Heart left ventricle (tissue), 16 donors: ENCODE data around the gene PCSK5. TPM values are rescaled to one million over a fixed set of nuclear protein-coding genes. Genes with fewer than 3 reads are reported as not detected.

Experiments used
- ATAC-seq, 4 donors: fragments of 200-7000 bp; cut with Tn5 transposase; one replicate each; pipeline ENCODE4 v1.9.1; 2020 to 2022; ENCODE audit warnings: moderate library complexity in 4 of 4, mild to moderate bottlenecking in 3 of 4, moderate number of reproducible peaks in 1 of 4
- DNase-seq, 5 donors: peaks; one replicate each; pipeline ENCODE4 v3.0.0-alpha.2; 2020
- H3K27ac ChIP-seq, 12 donors: fragments of 200-600 bp; sonication (generic) in 4 of 12; one replicate each; pipeline versions ENCODE4 v1.5.0 to v1.8.0; 2016 to 2022; ENCODE audit warnings: mild to moderate bottlenecking in 2 of 12
- H3K27me3 ChIP-seq, 9 donors: fragments of 200-600 bp; sonication (generic) in 2 of 9; one replicate each; pipeline versions ENCODE4 v1.5.1 to v1.8.0; 2016 to 2022; ENCODE audit warnings: mild to moderate bottlenecking in 3 of 9
- H3K36me3 ChIP-seq, 9 donors: fragments of 200-600 bp; sonication (generic) in 2 of 9; one replicate each; pipeline versions ENCODE4 v1.5.0 to v1.8.0; 2018 to 2022; ENCODE audit warnings: mild to moderate bottlenecking in 2 of 9
- H3K4me1 ChIP-seq, 12 donors: fragments of 200-600 bp; sonication (generic) in 4 of 12; one replicate each; pipeline versions ENCODE4 v1.5.0 to v1.8.0; 2016 to 2022; ENCODE audit warnings: mild to moderate bottlenecking in 3 of 12
- H3K4me3 ChIP-seq, 12 donors: fragments of 200-600 bp; sonication (generic) in 4 of 12; one replicate each; pipeline versions ENCODE4 v1.5.0 to v1.8.0; 2017 to 2022; ENCODE audit warnings: mild to moderate bottlenecking in 9 of 12, moderate library complexity in 4 of 12
- H3K9me3 ChIP-seq, 12 donors: fragments of 200-600 bp; sonication (generic) in 4 of 12; one replicate each; pipeline versions ENCODE4 v1.5.0 to v1.8.0; 2016 to 2022; ENCODE audit warnings: mild to moderate bottlenecking in 1 of 12
- POLR2A ChIP-seq, 2 donors: fragments of 450-650 bp; IDR thresholded peaks; one replicate each; pipeline ENCODE4 v1.6.1; 2017; ENCODE audit warnings: antibody characterized with exemption in 2 of 2, mild to moderate bottlenecking in 2 of 2, moderate library complexity in 2 of 2
- WGBS, 4 donors: extraction: QIAGEN DNeasy Blood & Tissue Kit in 2 of 4; methylation state at CpG; one replicate each; pipeline versions ENCODE4 v1.1.5 to v1.1.7; 2013 to 2018; 5-methylcytosine and 5-hydroxymethylcytosine counted together
- intact Hi-C, 10 donors: fragments of 100-400 bp; cut with DNase I; formaldehyde crosslinking; loops; one replicate each; pipeline versions ENCODE4 v1.11.1 to v1.14.2; 2022
- polyA plus RNA-seq, 2 donors: library from polyadenylated mRNA; stranded (reverse); fragments of 200-250 nt; gene quantifications; one replicate each; pipeline ENCODE4 v1.2.3, GENCODE V29; 2013
- total RNA-seq, 9 donors: library from RNA; depleted of rRNA in 2 of 9; stranded (reverse); fragments of >200 nt in 2 of 9; fragmentation: NEBNext Ultra II Directional in 3 of 9; extraction: Animal tissue kit (Norgen Biotek cat#: 25700) in 3 of 9; gene quantifications; one replicate each; pipeline versions ENCODE4 v1.1.0 to v1.2.4, GENCODE V29; 2016 to 2023
- TF ChIP-seq, protein P1 (sequence below), 12 donors: fragments of 200-600 bp; sonication (generic) in 4 of 12; IDR thresholded peaks; one replicate each; pipeline versions ENCODE4 v1.5.0 to v1.8.0; 2018 to 2022; ENCODE audit warnings: antibody characterized with exemption in 12 of 12, mild to moderate bottlenecking in 5 of 12
- donor health status: ischemic (EF 13 %, LVEDD 7.1; RV severe dilation, severe dysfunction).
- donor health status: healthy with polysubstance abuse.
- donor health status: DM: no; HTN: yes; CAD: no.
- donor health status: DM: no; HTN: no; CAD: no.
- donor health status: ischemic (EF 25% LVEDD 6.9; RV normal size, moderate dysfunction).
- donor health status: ischemic (EF 25% LVEDD 5.7; RV mildly dilated, moderate dysfunction).
- donor health status: healthy.
- donor health status: DM: yes; HTN: yes; CAD: no.
- donor health status: ischemic (EF 35%, LVEDD 5.7; RV mildly dilated, moderate dysfunction).
- donor health status: nonischemic (EF 11% LVEDD 7.7; RV severe dilation, severe dysfunction).
- donor health status: DM: yes; HTN: yes; CAD: no.
- donor health status: PGD.
- donor health status: ischemic (EF 29% LVEDD 5.4; RV normal size, mild dysfunction).
- donor health status: nonischemic (EF 23%, LVEDD 6.1; RV moderate dilation, normal function).

Gene PCSK5
- total and polyA plus RNA-seq, 11 donors: 1.3 to 13.6 (median 5.9) TPM

DNA sequence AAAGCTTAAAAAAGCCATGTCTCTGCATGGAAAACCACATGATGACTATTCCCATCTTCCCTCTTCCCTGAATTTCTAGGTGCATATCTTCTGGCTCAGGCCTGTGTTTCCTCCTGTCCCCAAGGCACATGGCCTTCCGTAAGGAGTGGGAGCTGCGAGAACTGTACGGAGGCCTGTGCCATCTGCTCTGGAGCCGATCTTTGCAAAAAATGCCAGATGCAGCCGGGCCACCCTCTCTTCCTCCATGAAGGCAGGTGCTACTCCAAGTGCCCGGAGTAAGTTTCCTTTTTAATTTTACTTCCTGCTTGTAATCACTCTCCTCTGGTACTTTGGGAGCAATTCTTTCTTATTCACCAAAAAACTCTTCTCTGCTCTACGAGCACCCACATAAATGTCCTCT, 420.1 kb downstream of the PCSK5 start:
- H3K36me3 ChIP-seq: no peaks in the 10 kb centered on the region
- 87 to 96% (median 89%) methylated on average over 7 of the region's 7 CpGs for WGBS, 4 donors
- TF ChIP-seq POLR2A (IDR thresholded peaks at IDR 0.05): no peak
- TF ChIP-seq, protein P1, sequence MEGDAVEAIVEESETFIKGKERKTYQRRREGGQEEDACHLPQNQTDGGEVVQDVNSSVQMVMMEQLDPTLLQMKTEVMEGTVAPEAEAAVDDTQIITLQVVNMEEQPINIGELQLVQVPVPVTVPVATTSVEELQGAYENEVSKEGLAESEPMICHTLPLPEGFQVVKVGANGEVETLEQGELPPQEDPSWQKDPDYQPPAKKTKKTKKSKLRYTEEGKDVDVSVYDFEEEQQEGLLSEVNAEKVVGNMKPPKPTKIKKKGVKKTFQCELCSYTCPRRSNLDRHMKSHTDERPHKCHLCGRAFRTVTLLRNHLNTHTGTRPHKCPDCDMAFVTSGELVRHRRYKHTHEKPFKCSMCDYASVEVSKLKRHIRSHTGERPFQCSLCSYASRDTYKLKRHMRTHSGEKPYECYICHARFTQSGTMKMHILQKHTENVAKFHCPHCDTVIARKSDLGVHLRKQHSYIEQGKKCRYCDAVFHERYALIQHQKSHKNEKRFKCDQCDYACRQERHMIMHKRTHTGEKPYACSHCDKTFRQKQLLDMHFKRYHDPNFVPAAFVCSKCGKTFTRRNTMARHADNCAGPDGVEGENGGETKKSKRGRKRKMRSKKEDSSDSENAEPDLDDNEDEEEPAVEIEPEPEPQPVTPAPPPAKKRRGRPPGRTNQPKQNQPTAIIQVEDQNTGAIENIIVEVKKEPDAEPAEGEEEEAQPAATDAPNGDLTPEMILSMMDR (IDR thresholded peaks at IDR 0.05): no peak
- H3K9me3 ChIP-seq: no peaks in the 10 kb centered on the region
- H3K4me3 ChIP-seq: no peak overlapping the region
- no peak overlapping the region for H3K27ac ChIP-seq
- DNase-seq (no peak), ATAC-seq (no peak)
- no peaks in the 10 kb centered on the region for H3K4me1 ChIP-seq
- H3K27me3 ChIP-seq: peaks cover 0 to 6% (median 0%) of the 10 kb centered on the region in 9 donors
- intact Hi-C loops: no loop called here

DNA sequence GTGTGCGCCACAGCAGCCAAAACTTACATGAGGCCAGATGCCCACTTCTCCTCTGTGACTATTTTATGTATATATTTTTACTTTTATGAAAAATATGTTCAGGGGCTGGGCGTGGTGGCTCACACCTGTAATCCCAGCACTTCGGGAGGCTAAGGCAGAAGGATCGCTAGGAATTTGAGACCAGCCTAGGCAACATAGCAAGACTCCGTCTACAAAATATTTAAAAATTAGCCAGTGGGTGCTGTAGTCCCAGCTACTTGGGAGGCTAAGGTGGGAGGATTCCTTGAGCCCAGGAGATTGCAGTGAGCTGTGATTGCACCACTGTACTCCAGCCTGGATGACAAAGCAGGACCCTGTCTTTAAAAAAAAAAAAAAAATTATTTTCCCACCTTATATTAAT, 420.5 kb downstream of the PCSK5 start:
- Histone ChIP-seq H3K9me3 (no peaks in the 10 kb centered on the region), H3K36me3 (no peaks in the 10 kb centered on the region), H3K4me3 (no peak overlapping the region), H3K4me1 (no peaks in the 10 kb centered on the region), H3K27me3 (peaks cover 0 to 6% (median 0%) of the 10 kb centered on the region in 9 donors), H3K27ac (no peak overlapping the region)
- intact Hi-C loops: no loop called here
- WGBS, 4 donors: 90 to 97% (median 94%) methylated on average over 5 of the region's 5 CpGs
- no peak for TF ChIP-seq POLR2A (IDR thresholded peaks at IDR 0.05)
- TF ChIP-seq, protein P1 (IDR thresholded peaks at IDR 0.05): no peak
- DNase-seq: no peak
- ATAC-seq: no peak

DNA sequence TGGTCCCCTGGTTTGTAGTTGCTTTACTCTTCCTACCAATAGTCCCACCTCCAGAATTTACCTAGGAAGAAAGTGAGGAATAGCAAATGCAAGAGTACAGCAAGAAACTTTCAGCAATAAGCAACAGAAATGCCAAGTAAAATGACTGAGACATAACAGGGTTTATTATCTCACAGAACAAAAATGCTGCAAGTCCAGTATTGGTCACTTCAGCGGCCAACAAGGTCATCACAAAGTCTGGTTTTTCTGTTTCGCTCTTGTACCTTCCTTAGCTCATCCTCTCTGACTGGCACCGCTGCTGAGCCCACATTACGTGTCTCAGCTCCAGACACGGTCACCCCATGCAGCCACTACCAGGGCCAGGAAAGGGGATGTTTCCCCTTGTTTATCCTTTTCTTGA, 421.1 kb downstream of the PCSK5 start:
- no peaks in the 10 kb centered on the region for H3K9me3 ChIP-seq
- no peak for DNase-seq
- TF ChIP-seq POLR2A (IDR thresholded peaks at IDR 0.05): no peak
- TF ChIP-seq, protein P1 (IDR thresholded peaks at IDR 0.05): no peak
- intact Hi-C loops: no loop called here
- peaks cover 0 to 6% (median 0%) of the 10 kb centered on the region in 9 donors for H3K27me3 ChIP-seq
- H3K27ac ChIP-seq: no peak overlapping the region
- ATAC-seq: no peak
- WGBS, 4 donors: 87 to 90% (median 88%) methylated on average over 5 of the region's 5 CpGs
- no peaks in the 10 kb centered on the region for H3K4me1 ChIP-seq
- no peak overlapping the region for H3K4me3 ChIP-seq
- no peaks in the 10 kb centered on the region for H3K36me3 ChIP-seq

DNA sequence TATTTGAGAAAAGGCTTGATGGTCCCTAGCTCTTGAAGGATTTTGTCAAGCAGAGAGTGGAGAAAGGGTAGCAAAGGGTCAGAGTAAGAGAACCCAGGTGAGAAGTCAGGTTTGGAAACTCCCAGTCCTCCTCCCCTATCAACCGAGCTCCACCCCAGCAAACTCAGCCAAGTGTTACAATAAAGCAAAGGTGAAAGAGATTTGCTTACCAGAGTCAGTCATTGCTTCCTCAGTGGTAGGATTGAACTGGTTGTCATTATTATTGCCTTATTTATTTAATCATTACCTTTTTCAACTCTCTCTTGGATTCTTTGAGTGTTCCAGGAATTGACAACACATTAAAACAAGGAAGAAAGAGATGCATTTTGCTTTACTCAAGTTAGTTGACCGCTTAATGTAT, 423.3 kb downstream of the PCSK5 start:
- ATAC-seq (no peak), DNase-seq (no peak)
- TF ChIP-seq, protein P1 (IDR thresholded peaks at IDR 0.05): no peak
- no peak for TF ChIP-seq POLR2A (IDR thresholded peaks at IDR 0.05)
- Histone ChIP-seq H3K27ac (no peak overlapping the region), H3K27me3 (peaks cover 0 to 2% (median 0%) of the 10 kb centered on the region in 9 donors), H3K4me3 (no peak overlapping the region), H3K36me3 (no peaks in the 10 kb centered on the region), H3K9me3 (no peaks in the 10 kb centered on the region), H3K4me1 (no peaks in the 10 kb centered on the region)
- 76 to 90% (median 87%) methylated on average over 2 of the region's 2 CpGs for WGBS, 4 donors
- intact Hi-C loops: no loop called here
